K562 (cell line): ENCODE results near the gene LY6G5B. TPM values are rescaled to one million over a fixed set of nuclear protein-coding genes. Genes with fewer than 3 reads are reported as not detected.

Experiments used
- ATAC-seq: fragments of 200-7000 bp; cut with Tn5 transposase; 3 replicates; pipeline ENCODE4 v1.9.1; 2020; ENCODE audit warnings: moderate library complexity
- BruUV-seq: library from RNA; stranded (reverse); fragments of 400-500 nt; replicated peaks from 2 replicates; lab custom pipeline; 2021; lab: Mats Ljungman, UMichigan
- CTCF ChIA-PET: fragments of 300-600 bp; formaldehyde crosslinking; extraction: SDS; loops from one replicate; lab custom pipeline; 2021; ENCODE audit warnings: low intra/inter-chr PET ratio; lab: Yijun Ruan, JAX
- POLR2A ChIA-PET: fragments of 300-600, 350-650 bp; sonication (Branson Sonifier 250); formaldehyde crosslinking; extraction: SDS; loops from one replicate; lab custom pipeline; 2021; ENCODE audit warnings: antibody characterized with exemption, inconsistent platforms; lab: Yijun Ruan, JAX
- DNase-seq, 4 experiments: peaks; one replicate each; pipeline versions ENCODE4 v3.0.0 to v3.0.0-alpha.2; 2011 to 2018; ENCODE audit warnings: low spot score in 3 of 4, mixed read lengths in 3 of 4; ENCODE audit errors: extremely low read depth in 1 of 4
- FAIRE-seq: peaks from 2 replicates; lab custom pipeline; 2011; peaks lifted over from hg19 to GRCh38; lab: Jason Lieb, UNC
- H2AFZ ChIP-seq: 2 replicates; pipeline ENCODE4 v1.6.0; 2011; ENCODE audit warnings: low read depth, low read length, control low read depth, inconsistent platforms
- H3K27ac ChIP-seq: fragments of 200-600 bp; 3 replicates; pipeline ENCODE4 v1.8.0; 2011; ENCODE audit warnings: low read depth, mild to moderate bottlenecking, control low read depth, inconsistent platforms, low read length, moderate library complexity, mixed read lengths; ENCODE audit errors: extremely low read depth
- H3K27me3 ChIP-seq, 2 experiments: fragments of 300-600 bp in 1 of 2; 2 replicates in 1 of 2; 3 replicates in 1 of 2; pipeline versions ENCODE4 v1.6.0 to v1.8.0; 2011; ENCODE audit warnings: inconsistent platforms in 2 of 2, low read length in 2 of 2, mild to moderate bottlenecking in 1 of 2, mixed read lengths in 1 of 2, moderate library complexity in 1 of 2; ENCODE audit not compliant: control insufficient read depth in 2 of 2, insufficient read depth in 2 of 2
- H3K36me3 ChIP-seq: fragments of 300-600 bp; 3 replicates; pipeline ENCODE4 v1.8.0; 2011; ENCODE audit warnings: mild to moderate bottlenecking, low read length, inconsistent platforms; ENCODE audit not compliant: control insufficient read depth, insufficient read depth
- H3K4me1 ChIP-seq, 2 experiments: fragments of 200-600 bp in 1 of 2; replicated peaks in 1 of 2; 2 replicates in 1 of 2; 3 replicates in 1 of 2; pipeline versions ENCODE4 v1.5.1 to v1.8.0; 2011; ENCODE audit warnings: inconsistent platforms in 2 of 2, low read length in 2 of 2, mild to moderate bottlenecking in 1 of 2, mixed read lengths in 1 of 2, moderate library complexity in 1 of 2; ENCODE audit not compliant: control insufficient read depth in 2 of 2, insufficient read depth in 2 of 2
- H3K4me2 ChIP-seq: 2 replicates; pipeline ENCODE4 v1.6.1; 2011; ENCODE audit warnings: low read length, control low read depth, inconsistent platforms, mixed read lengths; ENCODE audit not compliant: insufficient read depth
- H3K4me3 ChIP-seq: fragments of 200-600 bp; sonication (generic), shearing (Covaris generic); 2 replicates; pipeline ENCODE4 v1.5.1; 2016; ENCODE audit warnings: control low read depth, inconsistent platforms
- H3K79me2 ChIP-seq: fragments of 200-600 bp; 3 replicates; pipeline ENCODE4 v1.8.0; 2011; ENCODE audit warnings: low read length, inconsistent platforms; ENCODE audit not compliant: control insufficient read depth, insufficient read depth
- H3K9ac ChIP-seq, 2 experiments: 2 replicates each; pipeline versions ENCODE4 v1.6.0 to v1.6.1; 2011; ENCODE audit warnings: low read depth in 2 of 2, low read length in 2 of 2, control low read depth in 1 of 2, inconsistent platforms in 1 of 2, mild to moderate bottlenecking in 1 of 2, mixed read lengths in 1 of 2; ENCODE audit not compliant: insufficient read depth in 1 of 2
- H3K9me1 ChIP-seq: one replicate; pipeline ENCODE4 v1.6.0; 2011; ENCODE audit warnings: inconsistent platforms, mild to moderate bottlenecking, low read length, moderate library complexity; ENCODE audit not compliant: control insufficient read depth, insufficient read depth
- H3K9me3 ChIP-seq: replicated peaks from 2 replicates; pipeline ENCODE4 v1.5.1; 2011; ENCODE audit warnings: low read depth, low read length, inconsistent platforms; ENCODE audit not compliant: control insufficient read depth, insufficient read depth
- H4K20me1 ChIP-seq: replicated peaks from 2 replicates; pipeline ENCODE4 v1.6.1; 2011; ENCODE audit warnings: low read length, inconsistent platforms, mixed read lengths; ENCODE audit not compliant: control insufficient read depth, insufficient read depth
- HNRNPK ChIP-seq: fragments of 200-400 bp; formaldehyde crosslinking; IDR thresholded peaks from one replicate; pipeline ENCODE4 v1.6.1; 2018; ENCODE audit warnings: mild to moderate bottlenecking, low read depth, low read length; ENCODE audit not compliant: poor library complexity, severe bottlenecking
- MGA ChIP-seq: fragments of 450-650 bp; IDR thresholded peaks from 2 replicates; pipeline ENCODE4 v1.6.1; 2016; ENCODE audit warnings: mild to moderate bottlenecking, moderate library complexity
- NR2C1 ChIP-seq, 2 experiments: fragments of 450-650 bp; IDR thresholded peaks; 2 replicates each; pipeline ENCODE4 v1.6.1; 2017; ENCODE audit warnings: mild to moderate bottlenecking in 2 of 2, antibody characterized with exemption in 1 of 2, inconsistent platforms in 1 of 2, missing compliant biosample characterization in 1 of 2, missing genetic modification characterization in 1 of 2
- SREBF1 ChIP-seq: fragments of 150-350 bp; IDR thresholded peaks from 2 replicates; pipeline ENCODE4 v1.6.1; 2014; ENCODE audit warnings: antibody characterized with exemption, low read depth, low read length, borderline replicate concordance
- WGBS: fragments of 100-300 bp; shearing (Covaris generic); methylation state at CpG from one replicate; pipeline ENCODE4 v1.1.6; 2016; ENCODE audit warnings: low coverage, mixed read lengths; ENCODE audit not compliant: insufficient coverage; ENCODE audit errors: missing lambda C conversion rate; 5-methylcytosine and 5-hydroxymethylcytosine counted together
- in situ Hi-C: fragments of 300-500 bp; cut with MboI; formaldehyde crosslinking; loops from 4 replicates; pipeline ENCODE4 v1.15.0; 2018; ENCODE audit warnings: inconsistent platforms, mixed read lengths
- intact Hi-C: fragments of 100-400 bp; cut with micrococcal nuclease; formaldehyde crosslinking; loops from 2 replicates; pipeline ENCODE4 v1.14.2; 2022
- polyA plus RNA-seq, 8 experiments: library from polyadenylated mRNA; depleted of rRNA in 4 of 8; stranded (reverse) in 5 of 8; unstranded in 3 of 8; fragments of >200 nt; fragmentation: Nextera tagmentation in 2 of 8; fragmentation: Illumina TruSeq in 1 of 8; extraction: Ambion mirVana in 2 of 8; extraction: Trizol in 1 of 8; gene quantifications; 2 replicates each; pipeline versions ENCODE4 v1.2.1 to v1.2.3, GENCODE V29; 2011 to 2014; ENCODE audit warnings: inconsistent platforms in 1 of 8, missing spikeins in 1 of 8
- total RNA-seq, 7 experiments: library from RNA; depleted of rRNA in 6 of 7; stranded (reverse); fragments of >200 nt in 6 of 7; fragmentation: Illumina TruSeq in 2 of 7; extraction: Trizol in 2 of 7; gene quantifications; 2 replicates each; pipeline versions ENCODE4 v1.2.1 to v1.2.3, GENCODE V29; 2011 to 2021; ENCODE audit warnings: low replicate concordance in 1 of 7
- TF ChIP-seq, protein P1 (sequence below), 2 experiments: fragments of 450-650 bp in 1 of 2; sonication (generic) in 1 of 2; formaldehyde crosslinking; conservative IDR thresholded peaks; 2 replicates each; pipeline versions ENCODE4 v1.4.0 to v1.8.1; 2020 to 2022; ENCODE audit warnings: mild to moderate bottlenecking in 1 of 2, missing genetic modification reagents in 1 of 2

LY6G5B gene
- total and polyA plus RNA-seq, 9 of the 15 experiments (the other 6 are each of a cell fraction or from before 2014, with no cell fraction given), result 6.0 to 27.0 (median 7.5) TPM

- BruUV-seq, result TSS peak; percentile 55
- 2% methylated on average over 17 of the region's 17 CpGs for WGBS
- TF ChIP-seq HNRNPK, result no peak
- no peak for TF ChIP-seq MGA
- TF ChIP-seq, protein P1, sequence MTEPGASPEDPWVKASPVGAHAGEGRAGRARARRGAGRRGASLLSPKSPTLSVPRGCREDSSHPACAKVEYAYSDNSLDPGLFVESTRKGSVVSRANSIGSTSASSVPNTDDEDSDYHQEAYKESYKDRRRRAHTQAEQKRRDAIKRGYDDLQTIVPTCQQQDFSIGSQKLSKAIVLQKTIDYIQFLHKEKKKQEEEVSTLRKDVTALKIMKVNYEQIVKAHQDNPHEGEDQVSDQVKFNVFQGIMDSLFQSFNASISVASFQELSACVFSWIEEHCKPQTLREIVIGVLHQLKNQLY (CRISPR knock-in tag; conservative IDR thresholded peaks at IDR 0.05), result no peak
- no peak for TF ChIP-seq SREBF1
- no peak for TF ChIP-seq NR2C1 (IDR thresholded peaks at IDR 0.05)
- TF ChIP-seq NR2C1 (tag; IDR thresholded peaks at IDR 0.05), result no peak
Observed at GRCh38 chr6:31663961-31664789, 5.6 kb upstream of the LY6G5B start.

More at GRCh38 chr6:31663961-31664789, 5.6 kb upstream of the LY6G5B start:
- intact Hi-C loops, result loop anchor here (2.0 to 10.0 kb wide), 3 partner anchors 39 to 511 kb away; partner anchors contain the start of genes ABHD16A, AGPAT1, ATP6V1G2 and NFKBIL1
- Histone ChIP-seq H3K4me1 (peaks cover 37 to 53% of the 10 kb centered on the region in 2 experiments; a peak in 4 of 5 replicates), H3K9me1 (no peaks in the 10 kb centered on the region), H3K9me3 (no peaks in the 10 kb centered on the region), H4K20me1 (peaks cover 6% of the 10 kb centered on the region; the same call in 1 of the 2 replicates), H2AFZ (peak overlapping the region; percentile 62), H3K4me2 (peak overlapping the region; percentile 93), H3K27me3 (no peaks in the 10 kb centered on the region), H3K27ac (peak overlapping the region; percentile 97), H3K9ac (peak overlapping the region; percentile 96 to 97), H3K36me3 (peaks cover 53% of the 10 kb centered on the region), H3K79me2 (peaks cover 90% of the 10 kb centered on the region), H3K4me3 (peak overlapping the region; percentile 66)
- ChIA-PET CTCF (no interaction called here), POLR2A (interaction anchor here (0.6 to 9.8 kb wide), 65 partner anchors 8 to 1693 kb away, joined by 3 to 267 read pairs (median 6); partner anchors contain the start of genes ABHD16A, APOM, BAG6 and CLIC1)
- peak; percentile 28 for ATAC-seq
- peak; percentile 75 to 92 (median 84) for DNase-seq
- in situ Hi-C loops, result loop anchor here (5.0 kb wide), 2 partner anchors 117 to 198 kb away; partner anchors contain the start of genes ATP6V1G2, NEU1 and NFKBIL1
- peak; percentile 94 for FAIRE-seq
